SK-N-SH treated with all-trans-retinoic acid at 6 μM for 48 hours (cell line): ENCODE results near the gene SCGB2B2.

Source experiments
- ATAC-seq: fragments of 200-7000 bp; cut with Tn5 transposase; 3 replicates; pipeline ENCODE4 v1.9.1; 2020; ENCODE audit warnings: mild to moderate bottlenecking, moderate library complexity
- ARNTL ChIP-seq: fragments of 450-650 bp; formaldehyde crosslinking; IDR thresholded peaks from 2 replicates; pipeline ENCODE4 v1.5.0; 2020; ENCODE audit warnings: low read depth, mild to moderate bottlenecking, moderate library complexity, borderline replicate concordance
- CREB5 ChIP-seq: fragments of 250-450 bp; sonication (Bioruptor Pico); IDR thresholded peaks from 2 replicates; pipeline ENCODE4 v1.5.1; 2020; ENCODE audit warnings: low read depth, mild to moderate bottlenecking, moderate library complexity
- CSDC2 ChIP-seq: fragments of 250-450 bp; sonication (Bioruptor Pico); IDR thresholded peaks from 2 replicates; pipeline ENCODE4 v1.5.0; 2020; ENCODE audit warnings: mild to moderate bottlenecking, moderate library complexity
- CSRNP3 ChIP-seq: fragments of 250-450 bp; sonication (Bioruptor Pico); IDR thresholded peaks from 2 replicates; pipeline ENCODE4 v1.5.1; 2021; ENCODE audit warnings: mild to moderate bottlenecking, moderate library complexity
- GLIS3 ChIP-seq: fragments of 250-450 bp; sonication (Bioruptor Pico); IDR thresholded peaks from 2 replicates; pipeline ENCODE4 v1.5.0; 2020; ENCODE audit warnings: mild to moderate bottlenecking, moderate library complexity
- ISL1 ChIP-seq: fragments of 250-450 bp; sonication (Bioruptor Pico); IDR thresholded peaks from 2 replicates; pipeline ENCODE4 v2.1.2; 2022; ENCODE audit warnings: mild to moderate bottlenecking, moderate library complexity
- OSR1 ChIP-seq: fragments of 250-450 bp; sonication (Bioruptor Pico); IDR thresholded peaks from 2 replicates; pipeline ENCODE4 v1.8.0; 2022; ENCODE audit warnings: moderate library complexity, mild to moderate bottlenecking, inconsistent platforms
- POU6F1 ChIP-seq: fragments of 250-450 bp; sonication (Bioruptor Pico); IDR thresholded peaks from 2 replicates; pipeline ENCODE4 v1.8.0; 2021; ENCODE audit warnings: low read depth, mild to moderate bottlenecking, moderate library complexity, borderline replicate concordance
- PPARA ChIP-seq: fragments of 250-450 bp; sonication (Bioruptor Pico); IDR thresholded peaks from 2 replicates; pipeline ENCODE4 v1.5.0; 2020; ENCODE audit warnings: mild to moderate bottlenecking, borderline replicate concordance
- RARB ChIP-seq: fragments of 250-450 bp; sonication (Bioruptor Pico); IDR thresholded peaks from 2 replicates; pipeline ENCODE4 v1.8.0; 2021; ENCODE audit warnings: mild to moderate bottlenecking, moderate library complexity
- SNAI2 ChIP-seq: fragments of 250-450 bp; sonication (Bioruptor Pico); IDR thresholded peaks from 2 replicates; pipeline ENCODE4 v1.5.0; 2020; ENCODE audit warnings: mild to moderate bottlenecking, moderate library complexity
- TCF4 ChIP-seq: fragments of 250-450 bp; sonication (Bioruptor Pico); IDR thresholded peaks from 2 replicates; pipeline ENCODE4 v1.8.0; 2021; ENCODE audit warnings: mild to moderate bottlenecking, moderate library complexity, borderline replicate concordance
- TSHZ2 ChIP-seq: fragments of 250-450 bp; sonication (Bioruptor Pico); IDR thresholded peaks from 2 replicates; pipeline ENCODE4 v1.5.0; 2020; ENCODE audit warnings: mild to moderate bottlenecking, moderate library complexity
- ZC3H10 ChIP-seq: fragments of 250-450 bp; sonication (Bioruptor Pico); IDR thresholded peaks from 2 replicates; pipeline ENCODE4 v1.5.1; 2021; ENCODE audit warnings: mild to moderate bottlenecking, moderate library complexity
- ZFP30 ChIP-seq: fragments of 450-650 bp; formaldehyde crosslinking; IDR thresholded peaks from 2 replicates; pipeline ENCODE4 v1.5.0; 2022; ENCODE audit warnings: mild to moderate bottlenecking, moderate library complexity
- ZNF565 ChIP-seq: fragments of 450-650 bp; formaldehyde crosslinking; conservative IDR thresholded peaks from 2 replicates; pipeline ENCODE4 v1.5.0; 2020; ENCODE audit warnings: low read depth, mild to moderate bottlenecking, moderate library complexity
- ZNF8 ChIP-seq: fragments of 450-650 bp; formaldehyde crosslinking; IDR thresholded peaks from 2 replicates; pipeline ENCODE4 v1.5.0; 2020; ENCODE audit warnings: mild to moderate bottlenecking, moderate library complexity
- TF ChIP-seq, protein P1 (sequence below): fragments of 250-450 bp; sonication (Bioruptor Pico); IDR thresholded peaks from 2 replicates; pipeline ENCODE4 v1.8.0; 2020; ENCODE audit warnings: mild to moderate bottlenecking, moderate library complexity, borderline replicate concordance

The SCGB2B2 gene

GRCh38 chr19:34675919-34676318 lies 1.0 kb downstream of the SCGB2B2 start:
- ATAC-seq, result no peak
- TF ChIP-seq ISL1 (no peak), RARB (CRISPR knock-in tag) (no peak), POU6F1 (CRISPR knock-in tag) (no peak), ARNTL (CRISPR knock-in tag) (no peak), SNAI2 (CRISPR knock-in tag) (no peak), CSRNP3 (no peak), GLIS3 (CRISPR knock-in tag) (no peak)
- TF ChIP-seq, protein P1, sequence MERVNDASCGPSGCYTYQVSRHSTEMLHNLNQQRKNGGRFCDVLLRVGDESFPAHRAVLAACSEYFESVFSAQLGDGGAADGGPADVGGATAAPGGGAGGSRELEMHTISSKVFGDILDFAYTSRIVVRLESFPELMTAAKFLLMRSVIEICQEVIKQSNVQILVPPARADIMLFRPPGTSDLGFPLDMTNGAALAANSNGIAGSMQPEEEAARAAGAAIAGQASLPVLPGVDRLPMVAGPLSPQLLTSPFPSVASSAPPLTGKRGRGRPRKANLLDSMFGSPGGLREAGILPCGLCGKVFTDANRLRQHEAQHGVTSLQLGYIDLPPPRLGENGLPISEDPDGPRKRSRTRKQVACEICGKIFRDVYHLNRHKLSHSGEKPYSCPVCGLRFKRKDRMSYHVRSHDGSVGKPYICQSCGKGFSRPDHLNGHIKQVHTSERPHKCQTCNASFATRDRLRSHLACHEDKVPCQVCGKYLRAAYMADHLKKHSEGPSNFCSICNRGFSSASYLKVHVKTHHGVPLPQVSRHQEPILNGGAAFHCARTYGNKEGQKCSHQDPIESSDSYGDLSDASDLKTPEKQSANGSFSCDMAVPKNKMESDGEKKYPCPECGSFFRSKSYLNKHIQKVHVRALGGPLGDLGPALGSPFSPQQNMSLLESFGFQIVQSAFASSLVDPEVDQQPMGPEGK (CRISPR knock-in tag), result no peak

DNA sequence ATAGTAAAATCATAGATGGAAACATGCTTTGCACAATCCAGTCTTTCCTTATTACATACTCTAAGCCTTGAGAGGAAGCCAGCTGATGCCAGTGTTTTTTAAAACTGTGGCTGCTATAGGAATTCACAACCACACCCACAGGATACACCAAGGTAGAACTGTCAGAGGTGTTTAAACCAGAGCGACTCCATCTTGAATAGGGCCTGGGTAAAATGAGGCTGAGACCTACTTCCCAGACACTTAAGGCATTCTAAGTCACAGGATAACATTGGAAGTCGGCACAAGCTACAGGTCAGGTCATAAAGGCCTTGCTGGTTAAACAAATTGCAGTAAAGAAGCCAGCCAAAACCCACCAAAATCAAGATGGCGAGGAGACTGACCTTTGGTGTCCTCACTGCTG lies 1.7 kb downstream of the SCGB2B2 start:
- no peak for ATAC-seq
- TF ChIP-seq POU6F1 (CRISPR knock-in tag) (no peak), ISL1 (no peak), TCF4 (CRISPR knock-in tag) (no peak), OSR1 (CRISPR knock-in tag) (no peak), PPARA (CRISPR knock-in tag) (no peak), CSRNP3 (no peak), ZNF565 (CRISPR knock-in tag) (no peak), CREB5 (CRISPR knock-in tag) (no peak), SNAI2 (CRISPR knock-in tag) (no peak), ZFP30 (CRISPR knock-in tag) (no peak), ZC3H10 (CRISPR knock-in tag) (no peak), CSDC2 (no peak), ARNTL (CRISPR knock-in tag) (no peak)
- TF ChIP-seq, protein P1 (CRISPR knock-in tag), result no peak

GRCh38 chr19:34673590-34673989 lies 3.4 kb downstream of the SCGB2B2 start:
- no peak for ATAC-seq
- TF ChIP-seq SNAI2 (CRISPR knock-in tag) (no peak), POU6F1 (CRISPR knock-in tag) (no peak), ZNF8 (CRISPR knock-in tag) (no peak), ZNF565 (CRISPR knock-in tag) (no peak), TSHZ2 (no peak), CREB5 (CRISPR knock-in tag) (no peak), PPARA (CRISPR knock-in tag) (no peak), ZFP30 (CRISPR knock-in tag) (no peak)
